ENCODE results near the gene RBM19.

- TF ChIP-seq, protein P1, sequence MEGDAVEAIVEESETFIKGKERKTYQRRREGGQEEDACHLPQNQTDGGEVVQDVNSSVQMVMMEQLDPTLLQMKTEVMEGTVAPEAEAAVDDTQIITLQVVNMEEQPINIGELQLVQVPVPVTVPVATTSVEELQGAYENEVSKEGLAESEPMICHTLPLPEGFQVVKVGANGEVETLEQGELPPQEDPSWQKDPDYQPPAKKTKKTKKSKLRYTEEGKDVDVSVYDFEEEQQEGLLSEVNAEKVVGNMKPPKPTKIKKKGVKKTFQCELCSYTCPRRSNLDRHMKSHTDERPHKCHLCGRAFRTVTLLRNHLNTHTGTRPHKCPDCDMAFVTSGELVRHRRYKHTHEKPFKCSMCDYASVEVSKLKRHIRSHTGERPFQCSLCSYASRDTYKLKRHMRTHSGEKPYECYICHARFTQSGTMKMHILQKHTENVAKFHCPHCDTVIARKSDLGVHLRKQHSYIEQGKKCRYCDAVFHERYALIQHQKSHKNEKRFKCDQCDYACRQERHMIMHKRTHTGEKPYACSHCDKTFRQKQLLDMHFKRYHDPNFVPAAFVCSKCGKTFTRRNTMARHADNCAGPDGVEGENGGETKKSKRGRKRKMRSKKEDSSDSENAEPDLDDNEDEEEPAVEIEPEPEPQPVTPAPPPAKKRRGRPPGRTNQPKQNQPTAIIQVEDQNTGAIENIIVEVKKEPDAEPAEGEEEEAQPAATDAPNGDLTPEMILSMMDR (IDR thresholded peaks at IDR 0.05; ENCODE audit: low read depth, low read length, missing input control): no peak
- TF ChIP-seq GABPA (IDR thresholded peaks at IDR 0.05 in 1 of 2, conservative IDR thresholded peaks at IDR 0.05 in 1 of 2) (no peak), EGR1 (IDR thresholded peaks at IDR 0.05; ENCODE audit: low read depth in 2 of 2) (no peak)
These were observed 78.2 kb downstream of the RBM19 start for GRCh38 chr12:113887906-113888305.
